SK-N-SH treated with all-trans-retinoic acid at 6 μM for 48 hours (cell line): ENCODE measurements around the gene KRTAP16-1.

Experiments used
- CSDC2 ChIP-seq: fragments of 250-450 bp; sonication (Bioruptor Pico); IDR thresholded peaks from 2 replicates; pipeline ENCODE4 v1.5.0; 2020; ENCODE audit warnings: mild to moderate bottlenecking, moderate library complexity
- GLIS3 ChIP-seq: fragments of 250-450 bp; sonication (Bioruptor Pico); IDR thresholded peaks from 2 replicates; pipeline ENCODE4 v1.5.0; 2020; ENCODE audit warnings: mild to moderate bottlenecking, moderate library complexity
- RARB ChIP-seq: fragments of 250-450 bp; sonication (Bioruptor Pico); IDR thresholded peaks from 2 replicates; pipeline ENCODE4 v1.8.0; 2021; ENCODE audit warnings: mild to moderate bottlenecking, moderate library complexity
- ZNF8 ChIP-seq: fragments of 450-650 bp; formaldehyde crosslinking; IDR thresholded peaks from 2 replicates; pipeline ENCODE4 v1.5.0; 2020; ENCODE audit warnings: mild to moderate bottlenecking, moderate library complexity

DNA sequence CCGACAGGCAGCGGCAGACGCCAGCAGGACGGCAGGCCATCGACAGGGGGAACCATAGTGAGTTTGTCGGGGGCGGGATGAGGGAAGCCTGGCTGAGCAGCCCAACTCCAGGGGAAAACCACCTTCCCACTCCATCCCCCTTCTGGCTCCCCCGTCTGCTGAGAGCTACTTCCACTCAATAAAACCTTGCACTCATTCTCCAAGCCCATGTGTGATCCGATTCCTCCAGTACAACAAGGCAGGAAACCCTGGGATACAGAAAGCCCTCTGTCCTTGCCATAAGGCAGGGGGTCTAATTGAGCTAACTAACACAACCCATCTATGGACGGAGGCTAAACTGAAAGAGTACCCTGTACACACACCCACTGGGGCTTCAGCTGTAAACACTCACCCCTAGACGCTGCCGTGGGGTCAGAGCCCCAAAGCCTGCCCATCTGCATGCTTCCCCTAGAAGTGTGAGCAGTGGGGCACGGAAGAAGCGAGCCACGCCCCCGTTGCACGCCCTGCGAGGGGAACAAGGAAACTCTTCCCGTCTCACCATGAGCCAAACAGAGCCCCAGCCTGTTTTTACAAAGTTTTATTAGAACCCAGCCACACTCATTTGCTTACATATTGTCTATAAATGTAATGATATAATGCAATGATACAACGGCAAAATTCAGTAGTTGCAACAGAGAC lies 10.5 kb downstream of the KRTAP16-1 start:
- TF ChIP-seq GLIS3 (CRISPR knock-in tag) (no peak), ZNF8 (CRISPR knock-in tag) (no peak), CSDC2 (CRISPR knock-in tag) (no peak), RARB (CRISPR knock-in tag) (no peak)
